K562 (cell line): ENCODE data around the gene LONRF3. TPM values are rescaled to one million over a fixed set of nuclear protein-coding genes. Genes with fewer than 3 reads are reported as not detected.
A peak's percentile ranks its signal among the peaks of the same experiment; 100 is the strongest.

ENCODE experiments used
- C11orf30 ChIP-seq: fragments of 450-650 bp; IDR thresholded peaks from 2 replicates; pipeline ENCODE4 v1.6.1; 2016; ENCODE audit warnings: low read depth, mild to moderate bottlenecking
- COPS2 ChIP-seq: fragments of 450-650 bp; conservative IDR thresholded peaks from 2 replicates; pipeline ENCODE4 v1.6.1; 2016; ENCODE audit warnings: mild to moderate bottlenecking, moderate library complexity
- CREB3 ChIP-seq: fragments of 450-650 bp; conservative IDR thresholded peaks from 2 replicates; pipeline ENCODE4 v1.6.1; 2016; ENCODE audit warnings: missing genetic modification characterization, low read depth, mild to moderate bottlenecking, missing compliant biosample characterization, moderate library complexity
- ERF ChIP-seq: fragments of 450-650 bp; formaldehyde crosslinking; IDR thresholded peaks from 2 replicates; pipeline ENCODE4 v1.4.0; 2020; ENCODE audit warnings: mild to moderate bottlenecking, mixed read lengths
- HDAC6 ChIP-seq: IDR thresholded peaks from 2 replicates; pipeline ENCODE4 v1.6.1; 2012; ENCODE audit warnings: low read depth, mild to moderate bottlenecking, control low read depth, inconsistent platforms, low read length, moderate library complexity
- HNRNPLL ChIP-seq: fragments of 200-400 bp; formaldehyde crosslinking; IDR thresholded peaks from 2 replicates; pipeline ENCODE4 v1.6.1; 2017; ENCODE audit warnings: low read length, low read depth, mild to moderate bottlenecking; ENCODE audit not compliant: poor library complexity, severe bottlenecking
- HSF4 ChIP-seq: fragments of 250-450 bp; sonication (Bioruptor Pico); IDR thresholded peaks from 2 replicates; pipeline ENCODE4 v2.1.2; 2022; ENCODE audit warnings: mild to moderate bottlenecking, moderate library complexity, borderline replicate concordance
- L3MBTL2 ChIP-seq: fragments of 450-650 bp; IDR thresholded peaks from 2 replicates; pipeline ENCODE4 v1.6.1; 2016; ENCODE audit warnings: mild to moderate bottlenecking, moderate library complexity
- MAX ChIP-seq: sonication (generic); formaldehyde crosslinking; IDR thresholded peaks from 2 replicates; pipeline ENCODE4 v1.9.0; 2022; ENCODE audit warnings: mild to moderate bottlenecking, missing genetic modification reagents
- MCM2 ChIP-seq: fragments of 450-650 bp; IDR thresholded peaks from 2 replicates; pipeline ENCODE4 v1.6.1; 2017; ENCODE audit warnings: low read depth, mild to moderate bottlenecking
- MEF2D ChIP-seq: conservative IDR thresholded peaks from 2 replicates; pipeline ENCODE4 v1.6.1; 2016; ENCODE audit warnings: low read depth, missing genetic modification characterization, missing compliant biosample characterization
- MIER1 ChIP-seq: fragments of 450-650 bp; IDR thresholded peaks from 2 replicates; pipeline ENCODE4 v1.6.1; 2016; ENCODE audit warnings: antibody characterized with exemption, mild to moderate bottlenecking, low read depth
- NELFE ChIP-seq: IDR thresholded peaks from 2 replicates; pipeline ENCODE4 v1.6.1; 2011; ENCODE audit warnings: mild to moderate bottlenecking; ENCODE audit not compliant: insufficient read depth, insufficient read length
- NR3C1 ChIP-seq: sonication (generic); formaldehyde crosslinking; IDR thresholded peaks from 2 replicates; pipeline ENCODE4 v1.8.1; 2022; ENCODE audit warnings: missing genetic modification reagents
- NUFIP1 ChIP-seq: fragments of 450-650 bp; IDR thresholded peaks from 2 replicates; pipeline ENCODE4 v1.6.1; 2018; ENCODE audit not compliant: partially characterized antibody
- PCBP1 ChIP-seq: fragments of 200-400 bp; formaldehyde crosslinking; IDR thresholded peaks from 2 replicates; pipeline ENCODE4 v1.6.1; 2018; ENCODE audit warnings: mild to moderate bottlenecking, low read depth, low read length; ENCODE audit not compliant: poor library complexity, severe bottlenecking
- POU5F1 ChIP-seq: fragments of 150-350 bp; IDR thresholded peaks from 2 replicates; pipeline ENCODE4 v1.6.1; 2014; ENCODE audit warnings: borderline replicate concordance, low read length, low read depth, mild to moderate bottlenecking; ENCODE audit not compliant: partially characterized antibody
- RBM15 ChIP-seq: fragments of 200-400 bp; formaldehyde crosslinking; IDR thresholded peaks from 2 replicates; pipeline ENCODE4 v1.6.1; 2018; ENCODE audit warnings: mild to moderate bottlenecking, low read length, moderate library complexity; ENCODE audit not compliant: insufficient read depth
- RFX5 ChIP-seq: IDR thresholded peaks from 2 replicates; pipeline ENCODE4 v1.6.1; 2011; ENCODE audit warnings: low read depth, mild to moderate bottlenecking, improper control_type of control experiment, low read length
- SIN3B ChIP-seq: fragments of 450-650 bp; IDR thresholded peaks from 2 replicates; pipeline ENCODE4 v1.6.1; 2017; ENCODE audit warnings: low read depth, mild to moderate bottlenecking, moderate library complexity
- SMAD4 ChIP-seq: fragments of 250-450 bp; sonication (Bioruptor Pico); conservative IDR thresholded peaks from 2 replicates; pipeline ENCODE4 v1.8.0; 2021; ENCODE audit warnings: inconsistent platforms, mild to moderate bottlenecking, moderate library complexity
- SOX6 ChIP-seq: fragments of 450-650 bp; IDR thresholded peaks from 2 replicates; pipeline ENCODE4 v1.6.1; 2014; ENCODE audit warnings: mild to moderate bottlenecking
- U2AF1 ChIP-seq: fragments of 200-400 bp; formaldehyde crosslinking; optimal IDR thresholded peaks from 2 replicates; pipeline ENCODE3; 2017; ENCODE audit warnings: mild to moderate bottlenecking, low read depth, low read length, moderate library complexity
- VEZF1 ChIP-seq: fragments of 200-800 bp; sonication (Bioruptor generic); IDR thresholded peaks from 2 replicates; pipeline ENCODE4 v1.6.1; 2017; ENCODE audit warnings: missing genetic modification characterization, missing compliant biosample characterization
- ZNF121 ChIP-seq: sonication (generic); formaldehyde crosslinking; conservative IDR thresholded peaks from 2 replicates; pipeline ENCODE4 v1.8.0; 2022; ENCODE audit warnings: missing genetic modification reagents
- ZNF146 ChIP-seq: IDR thresholded peaks from one replicate; pipeline ENCODE4 v1.6.1; 2018; ENCODE audit warnings: missing compliant biosample characterization; ENCODE audit not compliant: unreplicated experiment
- ZNF253 ChIP-seq: fragments of 250-450 bp; sonication (Bioruptor Pico); conservative IDR thresholded peaks from 2 replicates; pipeline ENCODE4 v1.6.1; 2021; ENCODE audit warnings: mild to moderate bottlenecking
- ZNF311 ChIP-seq: fragments of 250-450 bp; sonication (Bioruptor Pico); IDR thresholded peaks from 2 replicates; pipeline ENCODE4 v1.4.0; 2020; ENCODE audit warnings: mild to moderate bottlenecking, moderate library complexity
- ZNF76 ChIP-seq: fragments of 250-450 bp; sonication (Bioruptor Pico); IDR thresholded peaks from 2 replicates; pipeline ENCODE4 v1.4.0; 2020; ENCODE audit warnings: mild to moderate bottlenecking, moderate library complexity, borderline replicate concordance
- polyA plus RNA-seq, 8 experiments: library from polyadenylated mRNA; depleted of rRNA in 4 of 8; stranded (reverse) in 5 of 8; unstranded in 3 of 8; fragments of >200 nt; fragmentation: Nextera tagmentation in 2 of 8; fragmentation: Illumina TruSeq in 1 of 8; extraction: Ambion mirVana in 2 of 8; extraction: Trizol in 1 of 8; gene quantifications; 2 replicates each; pipeline versions ENCODE4 v1.2.1 to v1.2.3, GENCODE V29; 2011 to 2014; ENCODE audit warnings: inconsistent platforms in 1 of 8, missing spikeins in 1 of 8
- total RNA-seq, 7 experiments: library from RNA; depleted of rRNA in 6 of 7; stranded (reverse); fragments of >200 nt in 6 of 7; fragmentation: Illumina TruSeq in 2 of 7; extraction: Trizol in 2 of 7; gene quantifications; 2 replicates each; pipeline versions ENCODE4 v1.2.1 to v1.2.3, GENCODE V29; 2011 to 2021; ENCODE audit warnings: low replicate concordance in 1 of 7

LONRF3 gene
- total and polyA plus RNA-seq, 9 of the 15 experiments (the other 6 are each of a cell fraction or from before 2014, with no cell fraction given): 1.3 to 22.0 (median 8.7) TPM

- no peak for TF ChIP-seq ZNF146 (CRISPR knock-in tag)
- no peak for TF ChIP-seq L3MBTL2
- TF ChIP-seq U2AF1: no peak
- peak; percentile 28; the same call in 1 of the 2 replicates for TF ChIP-seq SOX6
- no peak for TF ChIP-seq SIN3B
- no peak for TF ChIP-seq MAX (CRISPR knock-in tag)
- TF ChIP-seq HSF4 (CRISPR knock-in tag): no peak
- TF ChIP-seq ZNF76 (CRISPR knock-in tag): no peak
- TF ChIP-seq CREB3: no peak
- no peak for TF ChIP-seq RBM15
- TF ChIP-seq ZNF253: no peak
- TF ChIP-seq VEZF1: no peak
- no peak for TF ChIP-seq C11orf30
- TF ChIP-seq MIER1: no peak
- no peak for TF ChIP-seq NR3C1 (CRISPR knock-in tag)
- no peak for TF ChIP-seq ZNF121 (CRISPR knock-in tag)
- TF ChIP-seq NELFE: no peak
- no peak for TF ChIP-seq HNRNPLL
- no peak for TF ChIP-seq COPS2
- TF ChIP-seq ZNF311 (CRISPR knock-in tag): no peak
- no peak for TF ChIP-seq MCM2
- no peak for TF ChIP-seq POU5F1
- no peak for TF ChIP-seq ERF (CRISPR knock-in tag)
- TF ChIP-seq RFX5: no peak
- 0 out of 2 replicates have a peak, but pooled peaks have one; percentile 61 for TF ChIP-seq MEF2D (tag)
- no peak for TF ChIP-seq NUFIP1
- no peak for TF ChIP-seq PCBP1
- no peak for TF ChIP-seq HDAC6
- TF ChIP-seq SMAD4 (CRISPR knock-in tag): peak; percentile 60; the same call in 1 of the 2 replicates
Measured at GRCh38 chrX:118943102-118943501, 31.3 kb upstream of the LONRF3 start (continued).
